ENCODE measurements around the gene ATP1B4.
A peak's percentile ranks its signal among the peaks of the same experiment; 100 is the strongest.

The ATP1B4 gene

DNA sequence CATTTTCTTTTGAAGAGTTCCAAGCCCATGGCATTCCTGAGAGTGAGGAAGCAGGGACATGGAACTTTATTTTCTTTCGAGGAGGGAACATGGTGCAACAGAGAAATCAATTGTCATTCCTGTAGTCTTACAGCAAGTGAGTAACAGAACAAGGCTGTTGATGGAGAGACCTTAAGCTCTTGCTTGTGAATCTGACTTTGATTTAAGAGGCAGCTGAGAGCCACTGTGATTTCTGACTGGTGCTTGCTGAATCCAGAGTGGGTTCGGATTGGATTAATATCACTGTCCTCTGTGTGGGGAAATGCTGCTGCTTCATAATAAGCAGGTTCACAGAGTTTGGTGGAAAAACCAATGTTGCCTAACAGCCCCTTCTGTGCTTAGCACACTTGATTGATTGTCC lies 4.7 kb upstream of the ATP1B4 start:
- H3K27me3 Mint-ChIP-seq: peaks cover 5% of the 10 kb centered on the region

GRCh38 chrX:120358737-120359456 lies 3.0 kb upstream of the ATP1B4 start:
- Mint-ChIP-seq H3K4me1 (peaks cover 2% of the 10 kb centered on the region), H3K9me3 (no peaks in the 10 kb centered on the region), H3K36me3 (no peaks in the 10 kb centered on the region), H3K27me3 (peaks cover 6% of the 10 kb centered on the region), H3K27ac (no peak overlapping the region), H3K4me3 (no peak overlapping the region)
- DNase-seq (ENCODE audit: low spot score in 2 of 2) (no peak), ATAC-seq (ENCODE audit: low read depth) (no peak)

More for the DNA sequence above, 4.7 kb upstream of the ATP1B4 start:
- Mint-ChIP-seq H3K36me3 (no peaks in the 10 kb centered on the region), H3K4me1 (no peaks in the 10 kb centered on the region), H3K4me3 (no peak overlapping the region), H3K9me3 (no peaks in the 10 kb centered on the region), H3K27ac (no peak overlapping the region)
- DNase-seq (ENCODE audit: low spot score in 2 of 2) (no peak), ATAC-seq (ENCODE audit: low read depth) (no peak)

DNA sequence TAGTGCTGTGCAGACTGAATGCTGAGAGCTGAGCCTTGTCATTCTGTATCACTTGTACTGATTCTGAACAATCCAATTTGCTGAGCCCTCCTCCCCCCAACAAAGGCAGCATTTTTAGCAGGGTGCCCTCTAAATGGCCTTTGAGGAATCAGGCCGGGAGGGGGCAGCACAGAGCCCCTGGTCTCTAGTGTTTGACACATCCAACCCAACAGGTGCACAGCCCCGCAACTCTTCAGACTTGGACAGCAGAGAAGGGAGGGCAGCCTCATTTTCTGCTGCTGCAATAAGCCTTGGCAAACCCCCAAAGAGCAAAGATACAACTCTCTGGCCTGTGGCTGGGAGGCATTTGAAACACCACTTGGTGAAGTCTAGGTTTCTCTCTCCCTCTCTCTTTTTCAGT lies 3.4 kb downstream of the ATP1B4 start:
- Mint-ChIP-seq H3K36me3 (no peaks in the 10 kb centered on the region), H3K9me3 (no peaks in the 10 kb centered on the region), H3K4me1 (peaks cover 2% of the 10 kb centered on the region), H3K27me3 (peaks cover 4% of the 10 kb centered on the region), H3K4me3 (no peak overlapping the region), H3K27ac (no peak overlapping the region)
- ATAC-seq (ENCODE audit: low read depth) (peak; percentile 56), DNase-seq (ENCODE audit: low spot score in 2 of 2) (peak; percentile 17 to 47)

DNA sequence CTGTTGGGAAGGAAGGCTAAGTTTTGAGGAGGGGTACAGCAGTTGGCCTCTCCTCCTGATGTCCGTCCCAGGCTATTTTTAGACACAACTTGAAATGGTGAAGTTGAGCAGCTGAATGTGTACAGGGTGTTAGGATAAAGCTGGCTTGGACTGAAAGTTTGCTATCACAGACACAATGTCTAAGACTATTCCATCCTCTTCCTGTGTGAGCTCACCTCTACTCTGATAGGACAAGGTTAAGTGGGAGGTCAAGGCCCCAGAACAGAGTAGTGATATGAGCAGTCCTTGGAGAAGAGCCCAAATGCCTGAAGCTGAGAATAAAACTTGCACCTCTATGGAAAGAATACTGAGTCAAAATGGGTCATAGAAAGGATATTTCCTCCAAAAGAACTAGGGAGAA lies 4.1 kb downstream of the ATP1B4 start:
- no peak overlapping the region for H3K27ac Mint-ChIP-seq
- no peak for ATAC-seq (ENCODE audit: low read depth)

GRCh38 chrX:120366794-120367193 lies 4.9 kb downstream of the ATP1B4 start:
- no peaks in the 10 kb centered on the region for H3K9me3 Mint-ChIP-seq
- H3K27me3 Mint-ChIP-seq: peaks cover 2% of the 10 kb centered on the region
- H3K4me3 Mint-ChIP-seq: no peak overlapping the region
- peaks cover 2% of the 10 kb centered on the region for H3K4me1 Mint-ChIP-seq
- DNase-seq (ENCODE audit: low spot score in 2 of 2) (no peak), ATAC-seq (ENCODE audit: low read depth) (no peak)
- no peak overlapping the region for H3K27ac Mint-ChIP-seq
- H3K36me3 Mint-ChIP-seq: no peaks in the 10 kb centered on the region

More for the DNA sequence above, 4.1 kb downstream of the ATP1B4 start:
- no peaks in the 10 kb centered on the region for H3K36me3 Mint-ChIP-seq
- H3K4me1 Mint-ChIP-seq: peaks cover 2% of the 10 kb centered on the region
- no peak overlapping the region for H3K4me3 Mint-ChIP-seq
- peaks cover 4% of the 10 kb centered on the region for H3K27me3 Mint-ChIP-seq
- H3K9me3 Mint-ChIP-seq: no peaks in the 10 kb centered on the region
- DNase-seq (ENCODE audit: low spot score in 2 of 2): no peak

GRCh38 chrX:120367402-120368109 lies 5.7 kb downstream of the ATP1B4 start:
- H3K9me3 Mint-ChIP-seq: no peaks in the 10 kb centered on the region
- ATAC-seq (ENCODE audit: low read depth) (no peak), DNase-seq (ENCODE audit: low spot score in 2 of 2) (no peak)
- no peak overlapping the region for H3K4me3 Mint-ChIP-seq
- H3K4me1 Mint-ChIP-seq: peaks cover 2% of the 10 kb centered on the region
- H3K36me3 Mint-ChIP-seq: no peaks in the 10 kb centered on the region
- H3K27me3 Mint-ChIP-seq: peaks cover 2% of the 10 kb centered on the region
- no peak overlapping the region for H3K27ac Mint-ChIP-seq

DNA sequence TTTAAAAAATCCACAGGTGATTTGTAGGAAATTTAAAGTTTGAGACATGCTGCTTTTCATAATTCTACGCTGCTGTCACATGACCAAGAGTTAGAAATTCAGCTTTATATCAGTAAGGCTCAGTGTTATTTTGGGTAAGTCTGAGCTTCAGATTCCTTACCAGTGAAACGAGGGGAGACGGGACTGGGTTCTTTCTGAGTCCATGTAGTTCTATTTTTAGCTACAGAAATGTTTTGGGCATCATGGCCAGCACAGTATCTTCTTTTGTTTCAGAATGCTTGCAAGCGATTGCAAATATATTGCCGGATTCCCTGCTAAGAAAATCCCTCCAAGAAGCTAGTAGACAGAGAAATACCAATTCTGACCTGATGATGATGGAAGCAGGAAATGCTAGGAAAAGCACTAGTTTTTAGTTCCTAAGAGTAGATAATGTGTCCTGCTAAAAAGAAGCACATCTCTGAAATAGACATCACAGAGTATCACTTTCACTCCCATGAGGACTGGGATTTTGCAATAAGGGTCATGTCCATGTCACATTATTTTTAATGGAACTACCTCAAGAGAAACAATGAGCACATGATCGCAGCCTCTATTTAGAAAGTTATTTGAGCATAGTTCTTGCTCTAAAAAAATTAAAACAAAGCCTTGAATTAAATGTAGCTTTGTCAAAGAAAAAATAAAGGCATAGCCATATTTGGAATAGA lies 10.9 kb downstream of the ATP1B4 start:
- Mint-ChIP-seq H3K4me1 (no peaks in the 10 kb centered on the region), H3K9me3 (no peaks in the 10 kb centered on the region), H3K4me3 (no peak overlapping the region)

GRCh38 chrX:120377179-120377578 lies 15.3 kb downstream of the ATP1B4 start:
- no peak for ATAC-seq (ENCODE audit: low read depth)
- H3K27me3 Mint-ChIP-seq: peaks cover 6% of the 10 kb centered on the region
- peaks cover 6% of the 10 kb centered on the region for H3K4me1 Mint-ChIP-seq
- no peaks in the 10 kb centered on the region for H3K36me3 Mint-ChIP-seq
- H3K9me3 Mint-ChIP-seq: no peaks in the 10 kb centered on the region
- no peak overlapping the region for H3K4me3 Mint-ChIP-seq
- DNase-seq (ENCODE audit: low spot score in 2 of 2): no peak
- no peak overlapping the region for H3K27ac Mint-ChIP-seq

More for the DNA sequence above, 10.9 kb downstream of the ATP1B4 start:
- no peak for DNase-seq (ENCODE audit: low spot score in 2 of 2)
- Mint-ChIP-seq H3K27ac (no peak overlapping the region), H3K36me3 (no peaks in the 10 kb centered on the region), H3K27me3 (peaks cover 1% of the 10 kb centered on the region)
- no peak for ATAC-seq (ENCODE audit: low read depth)

GRCh38 chrX:120377715-120378114 lies 15.8 kb downstream of the ATP1B4 start:
- Mint-ChIP-seq H3K27ac (no peak overlapping the region), H3K27me3 (peaks cover 6% of the 10 kb centered on the region), H3K36me3 (no peaks in the 10 kb centered on the region), H3K4me3 (no peak overlapping the region), H3K4me1 (peaks cover 6% of the 10 kb centered on the region), H3K9me3 (no peaks in the 10 kb centered on the region)
- ATAC-seq (ENCODE audit: low read depth): no peak
- no peak for DNase-seq (ENCODE audit: low spot score in 2 of 2)

- Mint-ChIP-seq H3K4me3 (no peak overlapping the region), H3K27ac (no peak overlapping the region), H3K36me3 (no peaks in the 10 kb centered on the region), H3K27me3 (peaks cover 6% of the 10 kb centered on the region), H3K4me1 (peaks cover 6% of the 10 kb centered on the region), H3K9me3 (no peaks in the 10 kb centered on the region)
- DNase-seq (ENCODE audit: low spot score in 2 of 2) (no peak), ATAC-seq (ENCODE audit: low read depth) (no peak)
Measured at GRCh38 chrX:120378570-120378969, 16.7 kb downstream of the ATP1B4 start.

DNA sequence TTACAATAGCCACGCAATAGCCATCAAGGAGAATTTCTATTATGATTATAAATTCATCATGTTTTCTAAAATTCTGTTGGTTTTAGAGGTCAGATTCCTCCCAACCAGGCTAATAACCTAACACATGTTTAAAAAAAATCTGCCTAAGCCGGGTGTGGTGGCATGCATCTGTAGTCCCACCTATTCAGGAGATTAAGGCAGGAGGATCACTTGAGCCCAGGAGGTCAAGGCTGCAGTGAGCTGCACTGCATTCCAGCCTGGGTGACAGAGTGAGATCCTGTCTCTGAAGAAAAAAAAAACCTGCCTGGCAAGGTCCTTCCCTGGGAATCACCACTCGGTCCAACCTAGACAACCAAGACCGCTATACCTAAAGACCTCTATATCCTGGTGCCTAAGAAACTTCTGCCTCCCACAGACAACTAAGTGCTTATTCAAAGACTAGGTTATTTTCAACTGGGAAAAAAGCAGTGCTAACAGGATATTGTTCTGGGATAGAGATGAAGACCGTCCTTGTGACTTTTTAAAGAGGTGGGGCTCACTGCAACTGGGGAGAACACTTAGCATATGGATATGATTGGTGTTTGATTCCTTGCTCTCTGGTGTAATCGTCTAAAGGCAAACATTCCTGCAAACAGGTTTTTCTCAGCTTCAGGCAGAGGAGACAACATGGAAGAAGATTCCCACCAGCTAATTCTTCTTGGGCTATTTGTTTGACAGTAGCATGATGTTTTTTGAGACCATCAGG lies 18.2 kb downstream of the ATP1B4 start:
- ATAC-seq (ENCODE audit: low read depth): no peak
- H3K27me3 Mint-ChIP-seq: peaks cover 5% of the 10 kb centered on the region
- no peaks in the 10 kb centered on the region for H3K36me3 Mint-ChIP-seq

GRCh38 chrX:120380699-120381098 lies 18.8 kb downstream of the ATP1B4 start:
- H3K4me3 Mint-ChIP-seq: peak overlapping the region; percentile 32
- DNase-seq (ENCODE audit: low spot score in 2 of 2) (peak; percentile 32 to 46), ATAC-seq (ENCODE audit: low read depth) (peak; percentile 73)
- H3K4me1 Mint-ChIP-seq: peaks cover 6% of the 10 kb centered on the region
- H3K36me3 Mint-ChIP-seq: no peaks in the 10 kb centered on the region
- peaks cover 5% of the 10 kb centered on the region for H3K27me3 Mint-ChIP-seq
- peak overlapping the region; percentile 76 for H3K27ac Mint-ChIP-seq
- H3K9me3 Mint-ChIP-seq: no peaks in the 10 kb centered on the region

More for the DNA sequence above, 18.2 kb downstream of the ATP1B4 start:
- DNase-seq (ENCODE audit: low spot score in 2 of 2): no peak
- H3K27ac Mint-ChIP-seq: no peak overlapping the region
- H3K4me3 Mint-ChIP-seq: no peak overlapping the region
- H3K4me1 Mint-ChIP-seq: peaks cover 6% of the 10 kb centered on the region
- H3K9me3 Mint-ChIP-seq: no peaks in the 10 kb centered on the region

GRCh38 chrX:120401301-120401700 lies 39.4 kb downstream of the ATP1B4 start:
- Mint-ChIP-seq H3K27ac (no peak overlapping the region), H3K27me3 (peaks cover 2% of the 10 kb centered on the region), H3K4me3 (no peak overlapping the region), H3K9me3 (peaks cover 1% of the 10 kb centered on the region), H3K36me3 (peaks cover 3% of the 10 kb centered on the region), H3K4me1 (no peaks in the 10 kb centered on the region)
- no peak for DNase-seq (ENCODE audit: low spot score in 2 of 2)
- ATAC-seq (ENCODE audit: low read depth): no peak

GRCh38 chrX:120402369-120402768 lies 40.5 kb downstream of the ATP1B4 start:
- Mint-ChIP-seq H3K4me1 (no peaks in the 10 kb centered on the region), H3K36me3 (peaks cover 3% of the 10 kb centered on the region), H3K27me3 (peaks cover 2% of the 10 kb centered on the region), H3K9me3 (peaks cover 1% of the 10 kb centered on the region), H3K4me3 (no peak overlapping the region), H3K27ac (no peak overlapping the region)
- no peak for ATAC-seq (ENCODE audit: low read depth)
- no peak for DNase-seq (ENCODE audit: low spot score in 2 of 2)

Measured in memory B cell (primary cell).